AG04450 (cell line): ENCODE data around the gene CPNE4. TPM values are rescaled to one million over a fixed set of nuclear protein-coding genes. Genes with fewer than 3 reads are reported as not detected.

ENCODE experiments used
- CTCF ChIA-PET: fragments of 300-600, 350-600 bp; formaldehyde crosslinking; extraction: SDS; loops from one replicate; lab custom pipeline; 2022; ENCODE audit warnings: antibody characterized with exemption, inconsistent platforms; lab: Charles Lee
- POLR2A ChIA-PET: fragments of 350-600 bp; formaldehyde crosslinking; extraction: SDS; loops from one replicate; lab custom pipeline; 2021; ENCODE audit warnings: antibody characterized with exemption, inconsistent platforms; lab: Yijun Ruan, JAX
- DNase-seq: peaks from one replicate; pipeline ENCODE4 v3.0.0-alpha.2; 2011; ENCODE audit warnings: low read depth, low spot score
- H3K27ac ChIP-seq: one replicate; pipeline ENCODE4 v1.5.1; 2012; ENCODE audit warnings: low read depth, low read length, control low read depth
- H3K27me3 ChIP-seq: one replicate; pipeline ENCODE4 v1.6.0; 2012; ENCODE audit warnings: low read length; ENCODE audit not compliant: control insufficient read depth, insufficient read depth
- H3K4me3 ChIP-seq: 2 replicates; pipeline ENCODE4 v1.5.1; 2011; ENCODE audit warnings: mild to moderate bottlenecking, low read depth, low read length, control low read depth
- H3K9me3 ChIP-seq: 2 replicates; pipeline ENCODE4 v1.5.1; 2012; ENCODE audit warnings: low read length; ENCODE audit not compliant: control insufficient read depth, insufficient read depth
- CTCF ChIP-seq: IDR thresholded peaks from 2 replicates; pipeline ENCODE4 v1.5.1; 2011; ENCODE audit warnings: low read depth, low read length, control low read depth, inconsistent platforms
- polyA plus RNA-seq: library from polyadenylated mRNA; depleted of rRNA; stranded (reverse); fragments of >200 nt; gene quantifications from 2 replicates; pipeline ENCODE4 v1.2.3, GENCODE V29; 2011

CPNE4 gene
- polyA plus RNA-seq, 1 experiment, result not detected

- DNase-seq, result no peak
- ChIA-PET POLR2A (no interaction called here), CTCF (no interaction called here)
- no peaks in the 10 kb centered on the region for H3K9me3 ChIP-seq
- no peaks in the 10 kb centered on the region for H3K27me3 ChIP-seq
- no peak overlapping the region for H3K27ac ChIP-seq
- no peak overlapping the region for H3K4me3 ChIP-seq
- no peak for TF ChIP-seq CTCF
Observed at GRCh38 chr3:131728898-131729642, 305.7 kb downstream of the CPNE4 start.

GRCh38 chr3:131725414-131725813, 309.4 kb downstream of the CPNE4 start:
- no peak for DNase-seq
- ChIA-PET CTCF (no interaction called here), POLR2A (no interaction called here)
- no peak for TF ChIP-seq CTCF
- Histone ChIP-seq H3K9me3 (no peaks in the 10 kb centered on the region), H3K27me3 (no peaks in the 10 kb centered on the region), H3K4me3 (no peak overlapping the region), H3K27ac (no peak overlapping the region)

- CTCF ChIA-PET, result no interaction called here
Observed at GRCh38 chr3:131723343-131723742, 311.5 kb downstream of the CPNE4 start.

GRCh38 chr3:131717493-131717892, 317.3 kb downstream of the CPNE4 start:
- no peak for TF ChIP-seq CTCF
- ChIA-PET CTCF (no interaction called here), POLR2A (no interaction called here)
- Histone ChIP-seq H3K27me3 (no peaks in the 10 kb centered on the region), H3K4me3 (no peak overlapping the region), H3K9me3 (no peaks in the 10 kb centered on the region), H3K27ac (no peak overlapping the region)
- no peak for DNase-seq

More at GRCh38 chr3:131723343-131723742, 311.5 kb downstream of the CPNE4 start:
- TF ChIP-seq CTCF, result no peak
- DNase-seq, result no peak
- H3K27me3 ChIP-seq, result no peaks in the 10 kb centered on the region
- H3K9me3 ChIP-seq, result no peaks in the 10 kb centered on the region
- H3K4me3 ChIP-seq, result no peak overlapping the region
- POLR2A ChIA-PET, result no interaction called here
- no peak overlapping the region for H3K27ac ChIP-seq

GRCh38 chr3:131716943-131717342, 317.9 kb downstream of the CPNE4 start:
- POLR2A ChIA-PET, result no interaction called here
- no peak for DNase-seq
- CTCF ChIA-PET, result no interaction called here
- TF ChIP-seq CTCF, result no peak
- Histone ChIP-seq H3K27ac (no peak overlapping the region), H3K4me3 (no peak overlapping the region), H3K9me3 (no peaks in the 10 kb centered on the region), H3K27me3 (no peaks in the 10 kb centered on the region)
